Raji (cell line): ENCODE measurements around the gene ADCY3.

Experiments
- POLR2A ChIP-seq: IDR thresholded peaks from 2 replicates; pipeline ENCODE4 v1.6.1; 2011; ENCODE audit warnings: low read depth, low read length, control low read depth; ENCODE audit not compliant: insufficient read depth

ADCY3 gene

DNA sequence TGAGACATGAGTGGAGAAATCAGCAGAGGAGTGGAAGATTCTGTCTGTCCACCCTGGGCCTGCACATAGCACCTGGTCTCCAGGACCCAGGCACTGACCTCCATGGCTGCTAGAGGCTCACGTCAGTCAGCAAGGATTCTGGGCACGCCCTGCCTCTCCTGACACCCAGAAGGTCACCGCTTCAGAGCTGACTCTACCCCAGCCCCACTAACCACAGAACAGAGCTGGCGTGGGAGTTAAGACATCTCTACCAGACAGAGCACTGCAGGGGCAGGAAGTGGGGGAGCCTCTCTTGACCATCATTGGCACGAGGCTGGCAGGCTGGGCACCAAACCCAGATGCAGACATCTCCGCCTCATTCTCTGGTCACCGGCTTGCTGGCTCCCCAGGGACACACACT, 3.0 kb downstream of the ADCY3 start:
- no peak for TF ChIP-seq POLR2A

DNA sequence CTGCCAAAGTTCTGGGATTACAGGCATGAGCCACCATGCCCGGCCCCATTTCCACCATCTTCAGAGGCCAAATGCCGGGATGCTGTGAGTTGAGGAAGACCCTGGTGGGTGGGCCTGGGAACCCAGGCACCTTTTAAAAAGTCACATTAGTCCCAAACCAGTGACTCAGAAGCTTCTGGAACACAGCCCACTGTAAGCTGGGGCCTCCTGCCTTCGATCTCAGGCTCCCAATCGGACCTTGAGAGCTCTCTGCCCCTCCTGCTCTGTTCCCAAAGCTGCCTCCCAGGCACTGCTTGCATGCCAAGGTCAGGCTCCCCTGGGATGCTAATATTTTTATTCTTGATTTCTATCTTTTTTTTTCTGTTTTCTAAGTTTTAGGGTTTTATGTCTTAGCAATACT, 4.2 kb downstream of the ADCY3 start:
- TF ChIP-seq POLR2A: no peak

- no peak for TF ChIP-seq POLR2A
Measured at GRCh38 chr2:24915175-24915574, 4.9 kb downstream of the ADCY3 start.

GRCh38 chr2:24914713-24915112, 5.3 kb downstream of the ADCY3 start:
- TF ChIP-seq POLR2A: no peak

DNA sequence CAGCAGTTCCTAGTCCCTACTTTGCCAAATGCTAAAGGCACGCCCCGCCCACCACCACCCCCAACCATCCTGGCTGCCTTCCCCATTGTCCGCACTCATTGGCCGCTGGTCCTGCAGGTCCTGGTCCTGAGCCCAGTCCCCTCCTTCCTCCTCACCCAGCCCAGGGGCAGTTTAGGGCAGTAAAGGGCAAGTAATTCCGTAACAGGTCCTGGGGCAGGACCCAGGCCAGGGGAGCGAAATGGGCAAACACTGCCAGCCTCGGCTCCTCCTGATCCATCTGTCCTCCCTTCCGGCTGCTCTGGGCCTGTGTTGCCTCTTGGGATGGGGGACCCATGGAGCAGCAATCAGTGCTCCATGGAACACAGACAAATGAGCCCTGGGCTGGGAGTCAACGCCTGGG, 6.1 kb downstream of the ADCY3 start:
- no peak for TF ChIP-seq POLR2A

DNA sequence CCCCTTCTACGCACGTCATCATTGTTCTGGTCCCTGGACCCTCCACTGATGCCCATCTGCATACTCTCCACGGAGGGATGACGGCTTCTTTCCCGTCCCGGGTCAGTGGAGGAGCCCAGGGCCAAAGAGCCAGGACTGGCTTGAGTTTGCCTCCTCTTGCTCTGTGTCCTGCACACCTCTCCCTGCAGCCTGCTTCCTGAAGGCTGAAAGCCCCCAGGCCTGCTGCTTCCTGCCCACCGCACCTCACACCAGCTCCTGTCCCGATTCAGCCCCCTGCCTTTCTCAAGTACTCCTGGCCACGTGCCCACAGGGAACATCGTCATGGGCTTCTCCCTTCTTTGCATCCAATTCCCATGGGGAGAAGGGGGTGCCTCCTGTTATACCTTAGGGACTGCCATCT, 7.1 kb downstream of the ADCY3 start:
- no peak for TF ChIP-seq POLR2A

DNA sequence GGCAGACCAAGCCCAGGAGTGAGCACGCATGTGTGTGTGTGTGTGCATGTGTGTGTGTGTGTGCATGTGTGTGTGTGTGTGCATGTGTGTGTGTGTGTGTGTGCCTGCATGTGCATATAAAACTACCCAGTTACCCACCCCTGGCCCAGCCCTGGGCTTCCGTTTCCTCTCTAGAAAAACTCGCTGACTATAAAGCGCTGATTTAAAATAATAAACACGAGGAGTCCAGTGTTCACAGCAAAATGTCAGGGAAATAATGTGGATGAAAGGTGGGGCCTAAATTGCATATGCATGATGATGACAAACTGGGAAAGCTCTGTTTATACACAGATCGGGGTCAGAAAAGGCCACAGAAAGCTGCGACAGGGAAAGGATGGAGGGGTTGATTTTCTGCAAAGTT, 7.5 kb downstream of the ADCY3 start:
- TF ChIP-seq POLR2A: no peak

- no peak for TF ChIP-seq POLR2A
Measured at GRCh38 chr2:24910245-24910644, 9.8 kb downstream of the ADCY3 start.

GRCh38 chr2:24909555-24910177, 10.4 kb downstream of the ADCY3 start:
- no peak for TF ChIP-seq POLR2A

- no peak for TF ChIP-seq POLR2A
Measured at GRCh38 chr2:24908461-24908901, 11.6 kb downstream of the ADCY3 start.

GRCh38 chr2:24907116-24907515, 12.9 kb downstream of the ADCY3 start:
- no peak for TF ChIP-seq POLR2A

GRCh38 chr2:24906466-24906865, 13.6 kb downstream of the ADCY3 start:
- no peak for TF ChIP-seq POLR2A

DNA sequence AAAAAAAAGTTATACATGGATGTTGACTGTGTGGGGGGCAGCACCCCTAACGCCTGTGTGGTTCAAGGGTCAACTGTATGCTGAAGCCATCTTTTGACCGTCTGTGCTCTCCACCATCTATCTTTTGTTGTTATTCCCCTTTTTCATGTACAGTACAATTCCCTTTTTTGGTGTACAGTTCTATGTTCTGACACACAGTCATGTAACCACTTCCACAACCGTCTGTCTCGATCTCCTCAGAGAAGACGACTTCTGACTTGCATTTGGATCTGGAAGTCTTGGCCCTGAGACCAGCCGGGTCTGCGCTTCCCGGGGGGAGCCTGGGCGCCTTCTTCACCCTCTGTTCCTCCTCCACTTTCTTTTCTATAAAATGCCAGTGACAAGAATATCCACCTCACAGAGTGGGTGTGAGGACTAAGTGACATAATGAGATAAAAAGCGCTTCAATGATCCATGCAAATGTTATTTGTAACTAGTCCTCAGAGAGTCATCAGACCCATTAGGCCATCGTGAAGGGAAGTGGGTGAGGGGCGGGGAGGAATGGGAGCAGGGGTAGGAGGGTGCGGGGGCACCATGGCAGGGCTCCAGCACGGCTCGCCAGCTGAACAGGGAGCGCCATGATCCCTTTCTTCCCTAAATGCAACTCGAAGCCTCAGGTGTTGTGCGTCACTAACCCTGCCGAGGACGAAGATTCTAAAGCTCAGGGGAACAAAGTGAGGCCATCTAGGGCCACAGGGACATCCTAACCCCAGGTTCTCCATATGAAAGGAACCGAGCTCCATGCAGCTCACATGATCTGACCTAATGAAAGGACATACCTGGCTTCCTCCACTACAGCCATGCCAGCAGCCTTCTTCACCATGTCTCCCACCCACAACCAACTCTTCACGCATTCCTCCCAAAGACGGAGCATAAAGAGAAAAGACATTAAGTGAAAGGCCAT, 16.6 kb downstream of the ADCY3 start:
- no peak for TF ChIP-seq POLR2A

DNA sequence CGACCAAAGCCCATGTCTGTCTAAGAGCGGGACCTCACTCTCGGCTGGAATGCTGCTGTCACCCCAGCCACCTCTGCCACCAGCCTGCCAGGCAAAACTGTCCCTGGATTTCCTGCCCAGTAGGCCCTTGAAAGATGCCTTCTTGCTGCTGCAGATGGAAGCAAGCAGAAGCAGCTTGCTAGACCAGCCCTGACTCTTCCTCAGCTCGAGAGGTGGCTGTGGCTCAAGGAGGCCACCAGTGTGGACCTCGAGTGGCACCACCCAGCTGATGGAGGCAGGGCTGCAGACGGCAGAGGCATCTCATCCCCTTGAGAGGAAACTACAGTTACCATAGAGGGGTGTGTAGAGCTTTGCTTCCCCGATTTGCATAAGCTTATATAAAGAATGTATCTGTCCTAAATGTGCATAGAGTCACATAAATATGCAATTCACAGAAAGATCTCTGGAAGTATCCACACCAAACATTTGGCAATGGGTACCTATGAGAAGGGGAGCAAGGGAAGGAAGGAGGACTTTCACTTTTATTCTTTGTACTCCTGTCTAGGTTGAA, 20.6 kb downstream of the ADCY3 start:
- no peak for TF ChIP-seq POLR2A

DNA sequence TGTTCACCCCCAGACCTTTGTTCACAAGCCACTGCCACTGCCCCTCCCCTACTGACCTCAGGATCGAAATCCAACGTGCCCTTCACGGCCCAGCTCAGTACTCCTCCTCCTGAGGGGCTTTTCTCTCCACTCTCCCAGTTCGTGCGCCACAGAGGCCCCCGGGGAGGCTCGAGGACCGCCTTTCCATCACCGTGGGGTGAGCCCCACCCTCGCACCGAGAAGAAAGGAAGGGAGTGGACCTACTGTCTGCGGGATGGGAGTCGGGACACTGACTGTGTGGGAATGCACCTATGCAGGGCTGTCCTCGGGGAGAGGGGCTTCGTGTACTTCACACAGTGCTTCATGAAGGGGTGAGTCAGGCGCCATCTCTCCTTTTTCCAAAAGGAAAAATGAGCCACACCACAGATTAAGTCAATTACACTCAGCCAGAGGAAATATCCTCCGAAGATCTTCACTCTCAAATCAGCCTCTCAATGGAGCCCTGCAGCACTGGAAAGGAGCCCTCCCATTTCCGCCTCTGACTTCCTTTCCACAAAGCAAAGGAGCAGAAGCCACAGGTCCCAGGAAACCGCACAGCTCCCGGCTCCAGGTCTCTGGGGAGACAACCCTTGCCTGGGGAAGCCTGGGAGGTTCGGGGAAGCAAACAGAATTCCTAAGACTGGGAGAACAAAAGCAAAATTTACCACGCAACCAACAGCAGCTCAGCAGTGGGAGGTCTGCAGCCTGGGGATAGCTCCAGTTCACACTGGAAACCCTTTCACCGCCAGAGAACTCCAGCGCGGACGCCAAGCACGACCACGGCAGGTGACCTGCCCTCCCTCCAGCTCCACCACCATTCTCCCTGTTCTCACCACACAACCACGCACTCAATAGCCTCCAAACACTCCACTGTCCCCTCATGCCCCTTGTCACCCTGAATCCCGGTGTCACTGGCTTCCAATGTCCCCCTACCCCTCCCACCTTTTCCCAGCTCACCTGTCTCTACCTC, 21.6 kb downstream of the ADCY3 start:
- TF ChIP-seq POLR2A: no peak

GRCh38 chr2:24894750-24895149, 25.3 kb downstream of the ADCY3 start:
- no peak for TF ChIP-seq POLR2A

- TF ChIP-seq POLR2A: no peak
Measured at GRCh38 chr2:24893934-24894333, 26.1 kb downstream of the ADCY3 start.
